MM.1S (cell line): Measurements from ENCODE around the gene SEL1L.
"Not testable (repeated sequence)": the region's sequence is repeated elsewhere in the genome, so short reads cannot be mapped to it uniquely, and the experiment has no call there.

Experiments used
- DNase-seq: peaks from one replicate; pipeline ENCODE4 v3.0.0-alpha.2; 2015
- H2AFZ ChIP-seq: fragments of 300-600 bp; sonication (generic); 2 replicates; pipeline ENCODE4 v1.6.0; 2016; ENCODE audit warnings: antibody characterized with exemption, low read length
- H3F3A ChIP-seq: fragments of 300-600 bp; sonication (generic); 2 replicates; pipeline ENCODE4 v1.6.1; 2016; ENCODE audit warnings: mild to moderate bottlenecking, antibody characterized with exemption, low read length, moderate library complexity, mixed read lengths; ENCODE audit not compliant: insufficient read depth
- H3K27ac ChIP-seq: fragments of 300-600 bp; sonication (generic); 2 replicates; pipeline ENCODE4 v1.5.1; 2016; ENCODE audit warnings: mild to moderate bottlenecking, low read length
- H3K27me3 ChIP-seq: fragments of 300-600 bp; sonication (generic); replicated peaks from 2 replicates; pipeline ENCODE4 v1.6.0; 2016; ENCODE audit warnings: low read length; ENCODE audit not compliant: insufficient read depth
- H3K36me3 ChIP-seq: fragments of 300-600 bp; sonication (generic); replicated peaks from 2 replicates; pipeline ENCODE4 v1.6.1; 2016; ENCODE audit warnings: mild to moderate bottlenecking, low read length, mixed read lengths; ENCODE audit not compliant: insufficient read depth
- H3K4me1 ChIP-seq: fragments of 300-600 bp; sonication (generic); 2 replicates; pipeline ENCODE4 v1.6.1; 2016; ENCODE audit warnings: low read length, mixed read lengths
- H3K4me2 ChIP-seq: fragments of 300-600 bp; sonication (generic); 2 replicates; pipeline ENCODE4 v1.6.0; 2016; ENCODE audit warnings: low read depth, low read length
- H3K4me3 ChIP-seq: fragments of 300-600 bp; sonication (generic); 2 replicates; pipeline ENCODE4 v1.5.1; 2016; ENCODE audit warnings: low read length, mixed read lengths
- H3K79me2 ChIP-seq: fragments of 300-600 bp; sonication (generic); 2 replicates; pipeline ENCODE4 v1.6.1; 2016; ENCODE audit warnings: mixed run types, low read length, mixed read lengths
- H3K9ac ChIP-seq: fragments of 300-600 bp; sonication (generic); 2 replicates; pipeline ENCODE4 v1.6.1; 2016; ENCODE audit warnings: low read length, mixed read lengths
- H3K9me2 ChIP-seq: fragments of 300-600 bp; sonication (generic); replicated peaks from 2 replicates; pipeline ENCODE4 v1.6.1; 2016; ENCODE audit warnings: mild to moderate bottlenecking, low read length, mixed read lengths; ENCODE audit not compliant: insufficient read depth
- H3K9me3 ChIP-seq: fragments of 300-600 bp; sonication (generic); replicated peaks from 2 replicates; pipeline ENCODE4 v1.6.1; 2016; ENCODE audit warnings: mild to moderate bottlenecking, low read length, mixed read lengths; ENCODE audit not compliant: insufficient read depth
- H4K20me1 ChIP-seq: fragments of 300-600 bp; sonication (generic); 2 replicates; pipeline ENCODE4 v1.6.1; 2016; ENCODE audit warnings: mild to moderate bottlenecking, low read length, moderate library complexity, mixed read lengths; ENCODE audit not compliant: insufficient read depth
- CTCF ChIP-seq: fragments of 300-600 bp; sonication (generic); IDR thresholded peaks from 2 replicates; pipeline ENCODE4 v1.5.1; 2016; ENCODE audit warnings: antibody characterized with exemption, low read length, mixed read lengths
- EZH2 ChIP-seq: fragments of 300-600 bp; sonication (generic); optimal IDR thresholded peaks from 2 replicates; pipeline ENCODE3; 2017; ENCODE audit warnings: low read depth, mild to moderate bottlenecking, antibody characterized with exemption, low read length, mixed read lengths
- EZH2phosphoT487 ChIP-seq: fragments of 300-600 bp; sonication (generic); IDR thresholded peaks from 2 replicates; pipeline ENCODE4 v1.6.1; 2018; ENCODE audit warnings: antibody characterized with exemption, low read length

SEL1L gene

DNA sequence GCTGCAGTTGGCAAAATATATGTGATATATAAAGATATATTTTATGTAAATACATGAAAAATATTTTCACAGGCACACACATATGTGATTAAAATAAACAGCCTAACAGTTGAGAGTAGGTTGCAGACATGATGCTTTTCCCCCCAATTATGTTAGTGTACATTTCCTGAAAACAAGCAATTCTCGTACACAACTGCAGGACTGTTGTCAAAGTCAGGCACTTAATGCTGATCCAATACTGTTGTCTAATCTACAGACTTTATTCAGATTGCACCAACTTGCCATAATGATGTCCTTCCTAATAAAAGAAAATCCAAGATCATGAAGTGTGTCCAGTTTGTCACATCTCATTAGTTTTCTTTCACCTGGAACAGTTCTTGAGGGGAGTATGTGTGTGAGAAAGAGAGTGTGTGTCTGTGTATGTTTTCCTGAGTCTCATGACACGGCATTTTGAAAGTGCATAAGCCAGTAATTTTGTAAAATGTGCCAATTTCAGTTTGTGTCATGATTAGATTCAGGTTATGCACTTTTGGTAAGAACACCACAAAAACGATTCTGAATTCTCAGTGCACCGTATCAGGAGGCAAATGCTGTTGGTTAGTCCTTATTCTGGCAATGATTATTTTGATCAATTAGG is 16.5 kb upstream of the SEL1L start:
- Histone ChIP-seq H3K27me3 (no peaks in the 10 kb centered on the region), H3K9me3 (no peaks in the 10 kb centered on the region), H3K4me1 (no peaks in the 10 kb centered on the region), H3K27ac (no peak overlapping the region), H4K20me1 (no peaks in the 10 kb centered on the region), H2AFZ (no peak overlapping the region), H3K4me2 (no peak overlapping the region), H3F3A (no peaks in the 10 kb centered on the region), H3K9ac (no peak overlapping the region), H3K4me3 (no peak overlapping the region), H3K79me2 (no peaks in the 10 kb centered on the region), H3K9me2 (no peaks in the 10 kb centered on the region), H3K36me3 (no peaks in the 10 kb centered on the region)
- TF ChIP-seq EZH2 (no peak), EZH2phosphoT487 (no peak), CTCF (no peak)
- no peak for DNase-seq

DNA sequence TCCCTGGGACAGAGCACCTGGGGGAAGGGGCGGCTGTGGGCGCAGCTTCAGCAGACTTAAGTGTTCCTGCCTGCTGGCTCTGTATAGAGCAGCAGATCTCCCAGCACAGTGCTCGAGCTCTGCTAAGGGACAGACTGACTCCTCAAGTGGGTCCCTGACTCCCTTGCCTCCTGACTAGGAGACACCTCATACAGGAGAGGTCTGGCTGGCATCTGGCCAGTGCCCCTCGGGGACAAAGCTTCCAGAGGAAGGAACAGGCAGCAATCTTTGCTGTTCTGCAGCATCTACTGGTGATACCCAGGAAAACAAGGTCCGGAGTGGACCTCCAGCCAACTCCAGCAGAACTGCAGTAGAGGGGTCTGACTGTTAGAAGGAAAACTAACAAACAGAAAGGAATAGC is 7.6 kb upstream of the SEL1L start:
- H3K27ac ChIP-seq, H3K79me2 ChIP-seq, H4K20me1 ChIP-seq, H3K4me1 ChIP-seq, DNase-seq, H3K4me3 ChIP-seq, H2AFZ ChIP-seq, H3K4me2 ChIP-seq, H3K9me3 ChIP-seq, H3K27me3 ChIP-seq, H3K36me3 ChIP-seq, H3K9ac ChIP-seq, H3K9me2 ChIP-seq, H3F3A ChIP-seq: not testable (repeated sequence)

- Histone ChIP-seq H3K36me3 (no peaks in the 10 kb centered on the region), H3F3A (peaks cover 2% of the 10 kb centered on the region; the same call in 1 of the 2 replicates), H3K4me1 (no peaks in the 10 kb centered on the region), H3K4me3 (no peak overlapping the region), H3K9ac (no peak overlapping the region), H3K27ac (no peak overlapping the region), H3K27me3 (no peaks in the 10 kb centered on the region), H3K79me2 (peaks cover 15% of the 10 kb centered on the region), H2AFZ (no peak overlapping the region), H3K4me2 (no peak overlapping the region), H3K9me3 (no peaks in the 10 kb centered on the region), H4K20me1 (no peaks in the 10 kb centered on the region), H3K9me2 (no peaks in the 10 kb centered on the region)
- no peak for DNase-seq
- TF ChIP-seq EZH2 = no peak
- TF ChIP-seq EZH2phosphoT487 = no peak
- no peak for TF ChIP-seq CTCF
Observed at GRCh38 chr14:81537193-81537592, 3.5 kb upstream of the SEL1L start.

GRCh38 chr14:81536241-81536771 is 2.7 kb upstream of the SEL1L start:
- Histone ChIP-seq H4K20me1 (no peaks in the 10 kb centered on the region), H3K4me3 (no peak overlapping the region), H3K27me3 (no peaks in the 10 kb centered on the region), H2AFZ (no peak overlapping the region), H3F3A (peaks cover 11% of the 10 kb centered on the region), H3K9me3 (no peaks in the 10 kb centered on the region), H3K27ac (no peak overlapping the region), H3K9ac (no peak overlapping the region), H3K4me2 (no peak overlapping the region), H3K4me1 (no peaks in the 10 kb centered on the region), H3K79me2 (peaks cover 24% of the 10 kb centered on the region), H3K9me2 (no peaks in the 10 kb centered on the region), H3K36me3 (no peaks in the 10 kb centered on the region)
- TF ChIP-seq CTCF (no peak), EZH2 (no peak), EZH2phosphoT487 (no peak)
- no peak for DNase-seq
